Testis (tissue), 2 donors: Measurements from ENCODE around the gene NCCRP1.

Source experiments
- CTCF ChIP-seq, 3 experiments: fragments of 450-650 bp in 2 of 3; fragments of 200-600 bp in 1 of 3; sonication (generic) in 1 of 3; IDR thresholded peaks; one replicate each; pipeline ENCODE4 v1.5.1; 2016 to 2019; ENCODE audit warnings: antibody characterized with exemption in 3 of 3, mild to moderate bottlenecking in 2 of 3, moderate library complexity in 1 of 3
- POLR2A ChIP-seq: fragments of 450-650 bp; IDR thresholded peaks from one replicate; pipeline ENCODE4 v1.6.1; 2017; ENCODE audit warnings: antibody characterized with exemption, mild to moderate bottlenecking, moderate library complexity

- TF ChIP-seq POLR2A (no peak), CTCF (IDR thresholded peaks at IDR 0.05) (no peak)
Observed at GRCh38 chr19:39150235-39150634, 46.5 kb upstream of the NCCRP1 start.
